OCI-LY7 (cell line): ENCODE measurements around the gene ALKBH3.

ENCODE experiments used
- CTCF ChIP-seq: fragments of 200-600 bp; sonication (generic); conservative IDR thresholded peaks from 2 replicates; pipeline ENCODE4 v1.5.1; 2014; ENCODE audit warnings: mild to moderate bottlenecking, antibody characterized with exemption, low read length, moderate library complexity, mixed read lengths
- EZH2phosphoT487 ChIP-seq: fragments of 200-600 bp; sonication (generic); IDR thresholded peaks from 2 replicates; pipeline ENCODE4 v1.6.1; 2018; ENCODE audit warnings: low read depth, borderline replicate concordance, mild to moderate bottlenecking, mixed run types, antibody characterized with exemption, low read length, moderate library complexity, mixed read lengths

DNA sequence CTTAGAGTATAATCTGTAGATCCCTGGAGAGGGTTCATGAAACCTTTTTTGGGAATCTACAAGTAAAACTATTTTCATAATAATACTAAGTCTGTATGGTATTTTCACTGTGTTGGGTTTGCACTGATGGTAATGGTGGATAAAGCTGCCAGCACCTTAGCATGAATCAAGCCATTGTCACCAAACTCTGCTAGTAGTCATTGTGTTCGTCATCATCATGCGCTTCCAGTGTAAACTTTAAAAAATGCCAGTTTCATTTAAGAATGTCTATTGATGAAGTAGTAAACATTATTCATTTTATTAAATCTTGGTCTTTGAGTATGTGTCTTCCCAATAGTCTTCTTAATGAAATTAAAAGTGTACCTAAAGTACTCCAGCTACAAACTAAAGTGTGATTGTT, 15.0 kb downstream of the ALKBH3 start:
- TF ChIP-seq CTCF (no peak), EZH2phosphoT487 (no peak)
